ENCODE data around the gene OR2S2.
"Not testable (repeated sequence)": the region's sequence is repeated elsewhere in the genome, so short reads cannot be mapped to it uniquely, and the experiment has no call there.

Gene OR2S2

DNA sequence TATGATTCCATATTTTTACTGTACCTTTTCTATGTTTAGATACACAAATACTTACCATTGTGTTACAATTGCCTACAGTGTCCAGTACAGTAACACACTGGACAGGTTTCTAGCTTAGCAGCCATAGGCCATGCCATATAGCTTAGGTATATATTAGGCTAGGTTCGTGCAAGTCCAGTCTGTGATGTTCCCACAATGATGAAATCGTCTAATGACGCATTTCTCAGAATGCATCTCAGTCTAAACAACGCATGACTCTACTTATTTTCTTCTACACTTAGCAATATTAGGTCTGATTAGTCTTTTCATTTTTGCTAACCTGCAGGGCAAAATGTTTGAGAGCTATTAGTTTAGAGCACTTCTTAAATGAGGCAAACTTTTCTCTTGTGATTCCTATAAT lies 22.7 kb downstream of the OR2S2 start:
- Histone ChIP-seq H3K9me3 (ENCODE audit: insufficient read depth, low read length) (no peaks in the 10 kb centered on the region), H2AFZ (ENCODE audit: low read depth, low read length) (no peak overlapping the region), H3K79me2 (ENCODE audit: low read length) (no peaks in the 10 kb centered on the region), H3K27ac (ENCODE audit: low read length) (no peak overlapping the region), H3K36me3 (replicated peaks; ENCODE audit: low read depth, low read length) (no peaks in the 10 kb centered on the region), H3K9ac (ENCODE audit: low read length) (no peak overlapping the region), H3K27me3 (ENCODE audit: low read depth, low read length) (peaks cover 9% of the 10 kb centered on the region), H3K4me1 (ENCODE audit: low read length) (peaks cover 17% of the 10 kb centered on the region; the same call in 1 of the 2 replicates), H4K20me1 (ENCODE audit: insufficient read depth, low read length) (no peaks in the 10 kb centered on the region), H3K4me2 (ENCODE audit: low read length) (no peak overlapping the region), H3K4me3 (ENCODE audit: low read length) (no peak overlapping the region)
- TF ChIP-seq, protein P1, sequence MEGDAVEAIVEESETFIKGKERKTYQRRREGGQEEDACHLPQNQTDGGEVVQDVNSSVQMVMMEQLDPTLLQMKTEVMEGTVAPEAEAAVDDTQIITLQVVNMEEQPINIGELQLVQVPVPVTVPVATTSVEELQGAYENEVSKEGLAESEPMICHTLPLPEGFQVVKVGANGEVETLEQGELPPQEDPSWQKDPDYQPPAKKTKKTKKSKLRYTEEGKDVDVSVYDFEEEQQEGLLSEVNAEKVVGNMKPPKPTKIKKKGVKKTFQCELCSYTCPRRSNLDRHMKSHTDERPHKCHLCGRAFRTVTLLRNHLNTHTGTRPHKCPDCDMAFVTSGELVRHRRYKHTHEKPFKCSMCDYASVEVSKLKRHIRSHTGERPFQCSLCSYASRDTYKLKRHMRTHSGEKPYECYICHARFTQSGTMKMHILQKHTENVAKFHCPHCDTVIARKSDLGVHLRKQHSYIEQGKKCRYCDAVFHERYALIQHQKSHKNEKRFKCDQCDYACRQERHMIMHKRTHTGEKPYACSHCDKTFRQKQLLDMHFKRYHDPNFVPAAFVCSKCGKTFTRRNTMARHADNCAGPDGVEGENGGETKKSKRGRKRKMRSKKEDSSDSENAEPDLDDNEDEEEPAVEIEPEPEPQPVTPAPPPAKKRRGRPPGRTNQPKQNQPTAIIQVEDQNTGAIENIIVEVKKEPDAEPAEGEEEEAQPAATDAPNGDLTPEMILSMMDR (IDR thresholded peaks at IDR 0.05; ENCODE audit: low read depth, low read length): no peak
- TF ChIP-seq EZH2phosphoT487 (IDR thresholded peaks at IDR 0.05; ENCODE audit: low read depth): no peak

DNA sequence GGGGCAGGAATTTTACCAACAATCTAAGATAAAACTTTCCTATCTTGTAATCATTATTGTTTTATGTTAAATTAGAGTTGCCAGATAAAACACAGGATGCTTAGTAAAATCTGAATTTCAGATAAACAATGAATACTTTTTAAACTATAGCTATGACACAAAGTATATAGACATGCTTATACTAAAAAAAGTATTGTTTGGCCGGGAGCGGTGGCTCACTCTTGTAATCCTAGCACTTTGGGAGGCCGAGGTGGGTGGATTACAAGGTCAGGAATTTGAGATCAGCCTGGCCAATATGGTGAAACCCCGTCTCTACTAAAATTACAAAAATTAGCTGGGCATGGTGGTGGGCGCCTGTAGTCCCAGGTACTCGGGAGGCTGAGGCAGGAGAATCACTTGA lies 23.9 kb downstream of the OR2S2 start:
- not testable (repeated sequence) for H3K9ac ChIP-seq (ENCODE audit: low read length); H3K27ac ChIP-seq (ENCODE audit: low read length); H2AFZ ChIP-seq (ENCODE audit: low read depth, low read length); H3K9me3 ChIP-seq (ENCODE audit: insufficient read depth, low read length); H4K20me1 ChIP-seq (ENCODE audit: insufficient read depth, low read length); H3K4me3 ChIP-seq (ENCODE audit: low read length); H3K4me2 ChIP-seq (ENCODE audit: low read length); H3K36me3 ChIP-seq (replicated peaks; ENCODE audit: low read depth, low read length); H3K79me2 ChIP-seq (ENCODE audit: low read length)
- H3K4me1 ChIP-seq (ENCODE audit: low read length): peaks cover 17% of the 10 kb centered on the region; the same call in 1 of the 2 replicates
- peaks cover 21% of the 10 kb centered on the region for H3K27me3 ChIP-seq (ENCODE audit: low read depth, low read length)

DNA sequence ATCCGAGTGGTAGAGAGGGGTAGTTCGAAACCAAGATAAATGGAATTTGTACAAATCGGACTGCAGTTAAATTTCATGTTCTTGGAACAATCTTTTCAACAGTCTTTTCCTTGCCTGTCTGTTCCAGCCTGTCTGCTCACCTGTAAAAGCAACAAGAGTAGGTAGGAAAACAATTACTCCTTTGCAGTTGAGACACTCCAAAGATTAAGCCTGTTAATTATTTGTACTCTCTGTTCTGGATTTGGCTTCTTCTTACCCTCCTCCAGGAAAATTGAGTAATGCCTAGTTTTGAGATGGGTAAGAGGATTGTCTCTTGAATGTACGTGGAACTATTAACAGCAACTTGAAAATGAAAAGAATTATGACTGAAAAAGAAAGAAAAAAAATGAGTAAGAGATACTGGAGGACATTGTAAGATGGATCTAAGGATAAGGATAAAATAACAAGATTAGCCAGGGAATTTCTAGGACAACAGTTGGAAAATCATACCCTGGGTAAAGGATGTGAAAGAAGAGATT lies 24.3 kb downstream of the OR2S2 start:
- no peak overlapping the region for H3K4me2 ChIP-seq (ENCODE audit: low read length)
- TF ChIP-seq EZH2phosphoT487 (IDR thresholded peaks at IDR 0.05; ENCODE audit: low read depth): no peak
- TF ChIP-seq, protein P1 (IDR thresholded peaks at IDR 0.05; ENCODE audit: low read depth, low read length): no peak
- H3K36me3 ChIP-seq (replicated peaks; ENCODE audit: low read depth, low read length): no peaks in the 10 kb centered on the region
- H2AFZ ChIP-seq (ENCODE audit: low read depth, low read length): no peak overlapping the region
- no peak overlapping the region for H3K4me3 ChIP-seq (ENCODE audit: low read length)
- H3K9ac ChIP-seq (ENCODE audit: low read length): no peak overlapping the region
- H3K4me1 ChIP-seq (ENCODE audit: low read length): peaks cover 17% of the 10 kb centered on the region; the same call in 1 of the 2 replicates
- H3K27ac ChIP-seq (ENCODE audit: low read length): no peak overlapping the region
- H4K20me1 ChIP-seq (ENCODE audit: insufficient read depth, low read length): no peaks in the 10 kb centered on the region
- H3K27me3 ChIP-seq (ENCODE audit: low read depth, low read length): peaks cover 26% of the 10 kb centered on the region
- H3K79me2 ChIP-seq (ENCODE audit: low read length): no peaks in the 10 kb centered on the region
- H3K9me3 ChIP-seq (ENCODE audit: insufficient read depth, low read length): no peaks in the 10 kb centered on the region

DNA sequence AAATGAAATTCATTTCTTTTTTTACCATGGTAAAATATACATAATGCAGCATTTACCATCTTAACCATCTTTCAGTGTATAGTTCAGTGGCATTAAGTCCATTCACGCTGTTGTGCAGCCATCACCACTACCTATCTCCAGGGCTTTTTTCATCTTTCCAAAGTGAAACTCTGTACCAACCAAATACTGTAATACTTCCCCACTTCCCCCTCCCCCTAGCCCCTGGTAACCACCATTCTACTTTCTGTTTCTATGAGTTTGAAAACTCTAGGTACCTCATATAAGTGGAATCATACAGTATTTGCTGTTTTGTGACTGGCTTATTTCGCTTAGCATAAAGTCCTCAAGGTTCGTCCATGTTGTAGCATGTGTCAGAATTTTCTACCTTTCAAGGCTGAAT lies 25.2 kb downstream of the OR2S2 start:
- Histone ChIP-seq H3K27ac (ENCODE audit: low read length) (no peak overlapping the region), H4K20me1 (ENCODE audit: insufficient read depth, low read length) (no peaks in the 10 kb centered on the region), H3K9me3 (ENCODE audit: insufficient read depth, low read length) (no peaks in the 10 kb centered on the region), H3K79me2 (ENCODE audit: low read length) (no peaks in the 10 kb centered on the region), H3K36me3 (replicated peaks; ENCODE audit: low read depth, low read length) (no peaks in the 10 kb centered on the region), H3K4me1 (ENCODE audit: low read length) (peaks cover 17% of the 10 kb centered on the region; the same call in 1 of the 2 replicates), H3K27me3 (ENCODE audit: low read depth, low read length) (peaks cover 31% of the 10 kb centered on the region), H2AFZ (ENCODE audit: low read depth, low read length) (no peak overlapping the region), H3K9ac (ENCODE audit: low read length) (no peak overlapping the region), H3K4me2 (ENCODE audit: low read length) (peak overlapping the region; percentile 19; the same call in 1 of the 2 replicates), H3K4me3 (ENCODE audit: low read length) (no peak overlapping the region)
- TF ChIP-seq, protein P1 (IDR thresholded peaks at IDR 0.05; ENCODE audit: low read depth, low read length): no peak
- no peak for TF ChIP-seq EZH2phosphoT487 (IDR thresholded peaks at IDR 0.05; ENCODE audit: low read depth)
